Progenitor cell of endocrine pancreas (in vitro differentiated cells): ENCODE data around the gene NSL1. TPM values are rescaled to one million over a fixed set of nuclear protein-coding genes. Genes with fewer than 3 reads are reported as not detected.

Source experiments
- DNase-seq: peaks from one replicate; pipeline ENCODE4 v3.0.0; 2021; ENCODE audit warnings: low spot score; ENCODE audit not compliant: unreplicated experiment
- H3K27ac Mint-ChIP-seq: 2 replicates; pipeline ENCODE4 v1.8.0; 2021; ENCODE audit warnings: mild to moderate bottlenecking, moderate library complexity, mixed read lengths
- H3K27me3 Mint-ChIP-seq: 2 replicates; pipeline ENCODE4 v1.8.0; 2021; ENCODE audit warnings: mixed read lengths
- H3K36me3 Mint-ChIP-seq: 2 replicates; pipeline ENCODE4 v1.8.0; 2022; ENCODE audit warnings: mixed read lengths; ENCODE audit not compliant: insufficient read depth
- H3K4me1 Mint-ChIP-seq: 2 replicates; pipeline ENCODE4 v1.8.0; 2021; ENCODE audit warnings: low read depth, mixed read lengths
- H3K4me3 Mint-ChIP-seq: 2 replicates; pipeline ENCODE4 v1.8.0; 2021; ENCODE audit warnings: low read depth, mild to moderate bottlenecking, moderate library complexity, mixed read lengths
- H3K9me3 Mint-ChIP-seq: 2 replicates; pipeline ENCODE4 v1.8.0; 2021; ENCODE audit warnings: low read depth, mixed read lengths
- total RNA-seq: library from RNA; stranded (reverse); gene quantifications from 2 replicates; pipeline ENCODE4 v1.2.1, GENCODE V29; 2021
- TF ChIP-seq, protein P1 (sequence below): fragments of 200-600 bp; sonication (generic); IDR thresholded peaks from one replicate; pipeline ENCODE4 v1.5.0; 2021; ENCODE audit warnings: antibody characterized with exemption, mild to moderate bottlenecking; ENCODE audit not compliant: unreplicated experiment

Gene NSL1
- total RNA-seq, 1 donor from 2014 or later: 41.1 TPM

DNA sequence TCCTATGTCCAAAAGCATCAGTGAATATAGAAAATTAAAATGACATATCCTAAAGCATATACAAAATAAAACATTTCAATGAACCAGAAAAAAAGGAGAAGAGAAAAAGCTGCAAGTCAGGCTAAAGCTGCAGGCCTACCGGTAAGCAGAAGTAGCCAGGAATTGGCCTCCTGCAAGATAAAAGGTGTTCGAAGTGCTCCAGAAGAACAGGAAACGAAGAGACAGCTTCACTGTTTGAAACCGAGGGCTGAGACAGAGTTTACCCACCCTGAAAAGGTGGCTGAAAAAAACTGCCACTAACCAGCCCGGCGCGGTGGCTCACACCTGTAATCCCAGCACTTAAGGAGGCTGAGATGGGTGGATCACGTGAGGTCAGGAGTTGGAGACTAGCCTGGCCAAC, 37.4 kb downstream of the NSL1 start:
- TF ChIP-seq, protein P1, sequence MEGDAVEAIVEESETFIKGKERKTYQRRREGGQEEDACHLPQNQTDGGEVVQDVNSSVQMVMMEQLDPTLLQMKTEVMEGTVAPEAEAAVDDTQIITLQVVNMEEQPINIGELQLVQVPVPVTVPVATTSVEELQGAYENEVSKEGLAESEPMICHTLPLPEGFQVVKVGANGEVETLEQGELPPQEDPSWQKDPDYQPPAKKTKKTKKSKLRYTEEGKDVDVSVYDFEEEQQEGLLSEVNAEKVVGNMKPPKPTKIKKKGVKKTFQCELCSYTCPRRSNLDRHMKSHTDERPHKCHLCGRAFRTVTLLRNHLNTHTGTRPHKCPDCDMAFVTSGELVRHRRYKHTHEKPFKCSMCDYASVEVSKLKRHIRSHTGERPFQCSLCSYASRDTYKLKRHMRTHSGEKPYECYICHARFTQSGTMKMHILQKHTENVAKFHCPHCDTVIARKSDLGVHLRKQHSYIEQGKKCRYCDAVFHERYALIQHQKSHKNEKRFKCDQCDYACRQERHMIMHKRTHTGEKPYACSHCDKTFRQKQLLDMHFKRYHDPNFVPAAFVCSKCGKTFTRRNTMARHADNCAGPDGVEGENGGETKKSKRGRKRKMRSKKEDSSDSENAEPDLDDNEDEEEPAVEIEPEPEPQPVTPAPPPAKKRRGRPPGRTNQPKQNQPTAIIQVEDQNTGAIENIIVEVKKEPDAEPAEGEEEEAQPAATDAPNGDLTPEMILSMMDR: no peak
- no peak for DNase-seq
- Mint-ChIP-seq H3K27ac (no peak overlapping the region), H3K27me3 (no peaks in the 10 kb centered on the region), H3K36me3 (peaks cover 1% of the 10 kb centered on the region), H3K4me1 (no peaks in the 10 kb centered on the region), H3K9me3 (no peaks in the 10 kb centered on the region), H3K4me3 (no peak overlapping the region)

DNA sequence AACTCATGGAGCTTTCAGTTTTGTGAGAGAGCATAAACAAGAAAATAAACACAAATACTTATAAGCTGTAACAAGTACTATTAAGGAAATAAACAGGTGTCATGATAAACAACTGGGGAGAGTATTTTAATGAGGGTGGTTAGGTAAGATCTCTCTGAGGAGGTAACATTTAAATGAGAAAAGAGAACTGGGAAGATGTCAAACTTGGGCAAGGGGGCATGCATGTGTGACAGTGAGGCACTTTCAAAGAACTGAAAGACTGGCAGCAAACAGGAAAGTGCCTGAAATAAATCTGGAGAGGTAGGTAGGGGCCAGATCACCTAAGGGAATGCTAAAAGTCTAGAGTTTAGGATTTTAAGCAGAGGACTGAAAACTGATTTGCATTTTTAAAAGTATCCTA, 37.8 kb downstream of the NSL1 start:
- no peak for DNase-seq
- Mint-ChIP-seq H3K9me3 (no peaks in the 10 kb centered on the region), H3K36me3 (peaks cover 1% of the 10 kb centered on the region), H3K4me1 (no peaks in the 10 kb centered on the region), H3K27me3 (no peaks in the 10 kb centered on the region), H3K27ac (no peak overlapping the region), H3K4me3 (no peak overlapping the region)
- TF ChIP-seq, protein P1: no peak

DNA sequence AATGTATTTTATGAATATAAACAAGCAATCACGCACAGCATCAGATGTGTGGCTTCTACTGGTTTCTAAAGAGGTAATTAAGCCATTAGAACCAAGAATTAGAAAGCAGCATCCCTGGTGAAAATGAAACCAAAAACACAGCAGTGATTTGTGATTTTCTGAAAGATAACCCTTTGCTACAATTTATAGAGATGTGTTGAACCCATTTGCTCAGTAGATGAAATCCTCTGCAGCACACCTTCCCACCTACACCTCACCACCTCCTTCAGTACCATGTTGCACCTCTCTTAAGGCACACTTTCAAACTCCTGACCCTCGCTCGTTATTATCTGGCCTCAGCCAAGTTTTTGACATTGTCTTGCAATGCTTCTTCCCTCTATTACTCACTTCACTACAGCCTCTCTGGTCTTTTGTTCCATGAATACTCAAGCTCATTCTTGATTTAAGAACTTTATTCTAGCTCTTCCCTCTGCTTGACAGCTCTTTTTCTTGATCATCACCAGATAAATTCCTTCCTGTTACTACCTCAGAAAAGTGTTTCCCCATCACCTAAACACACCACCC, 38.6 kb downstream of the NSL1 start:
- H3K9me3 Mint-ChIP-seq: no peaks in the 10 kb centered on the region
- TF ChIP-seq, protein P1: no peak
- no peak overlapping the region for H3K27ac Mint-ChIP-seq
- H3K36me3 Mint-ChIP-seq: peaks cover 1% of the 10 kb centered on the region
- H3K27me3 Mint-ChIP-seq: no peaks in the 10 kb centered on the region
- H3K4me3 Mint-ChIP-seq: no peak overlapping the region
- DNase-seq: no peak
- no peaks in the 10 kb centered on the region for H3K4me1 Mint-ChIP-seq

DNA sequence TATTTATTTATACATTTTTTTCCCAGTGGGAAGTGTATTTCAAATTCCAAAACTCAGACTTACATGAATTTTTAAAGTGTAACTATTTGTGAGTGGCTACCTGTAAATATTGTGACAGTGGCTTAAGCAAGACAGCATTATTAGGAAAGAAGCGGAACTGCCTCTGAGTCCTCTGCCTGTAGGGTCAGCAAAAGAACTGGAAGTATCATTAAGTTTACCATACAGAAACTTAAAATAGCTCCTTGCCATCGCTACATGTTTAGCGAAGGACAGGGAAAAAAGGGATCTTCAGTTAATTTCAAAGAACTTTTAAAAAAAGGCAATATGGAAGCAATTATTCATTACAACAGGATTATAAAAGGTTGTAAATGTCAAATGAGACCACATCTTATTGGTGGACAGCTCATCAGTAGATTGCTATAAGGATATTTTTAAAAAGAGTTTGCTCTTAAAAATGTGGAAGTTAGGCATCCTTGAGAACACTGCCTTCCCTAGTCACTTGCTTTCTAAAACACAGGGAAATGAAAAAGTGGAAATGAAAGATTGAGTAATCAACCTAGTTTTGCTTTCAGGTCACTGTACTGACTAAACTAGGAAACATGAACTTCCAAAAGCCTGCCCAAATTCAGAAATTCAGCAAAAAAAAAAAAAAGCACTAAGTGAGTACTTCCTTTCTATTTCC, 39.2 kb downstream of the NSL1 start:
- TF ChIP-seq, protein P1: no peak
- no peak for DNase-seq
- Mint-ChIP-seq H3K27me3 (no peaks in the 10 kb centered on the region), H3K9me3 (no peaks in the 10 kb centered on the region), H3K27ac (no peak overlapping the region), H3K4me1 (no peaks in the 10 kb centered on the region), H3K36me3 (peaks cover 1% of the 10 kb centered on the region), H3K4me3 (no peak overlapping the region)

DNA sequence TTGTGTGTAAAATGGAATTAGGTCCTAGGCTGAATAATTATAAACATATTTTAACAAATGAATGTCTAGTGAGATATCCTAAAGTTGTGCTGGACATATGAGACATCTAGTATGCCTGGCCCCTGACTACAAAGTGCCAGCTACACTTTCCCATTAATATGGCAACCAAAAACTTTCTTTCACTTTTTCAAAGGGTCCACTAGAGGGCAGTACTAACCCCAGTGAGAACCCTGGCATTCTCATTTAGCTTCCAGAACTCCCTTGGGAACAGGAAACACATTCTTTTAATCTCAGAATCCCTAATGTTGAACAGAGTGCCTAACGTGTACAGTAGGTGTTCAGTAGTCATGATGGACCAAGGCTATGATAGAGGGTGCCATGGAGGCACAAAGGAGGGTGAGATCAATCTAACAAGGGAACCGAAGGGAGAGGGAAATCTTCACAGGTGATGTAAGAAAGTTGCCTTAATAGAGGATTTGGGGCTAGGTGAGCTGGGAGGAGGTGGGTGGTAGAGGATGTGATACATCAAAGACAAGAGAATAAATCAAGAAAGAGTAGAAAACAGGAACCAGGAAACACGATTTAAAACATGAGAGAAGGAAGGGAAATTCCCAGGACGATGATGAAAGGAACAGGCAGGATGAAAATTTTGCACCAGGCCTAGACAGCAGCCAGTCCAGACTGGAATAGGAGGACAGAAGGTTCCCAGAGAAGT, 41.6 kb downstream of the NSL1 start:
- Mint-ChIP-seq H3K9me3 (no peaks in the 10 kb centered on the region), H3K27me3 (no peaks in the 10 kb centered on the region), H3K4me1 (no peaks in the 10 kb centered on the region), H3K36me3 (no peaks in the 10 kb centered on the region), H3K27ac (no peak overlapping the region), H3K4me3 (no peak overlapping the region)
- DNase-seq: no peak
- TF ChIP-seq, protein P1: peak; percentile 88
